A673 (cell line): ENCODE data around the gene C8G. TPM values are rescaled to one million over a fixed set of nuclear protein-coding genes. Genes with fewer than 3 reads are reported as not detected.

Experiments
- BruUV-seq: library from RNA; stranded (reverse); fragments of 400-500 nt; replicated peaks from 2 replicates; lab custom pipeline; 2021; lab: Mats Ljungman, UMichigan
- CTCF ChIA-PET: fragments of 300-600 bp; sonication (Branson Sonifier 250); formaldehyde crosslinking; loops from one replicate; lab custom pipeline; 2022; ENCODE audit warnings: antibody characterized with exemption; lab: Charles Lee
- POLR2A ChIA-PET: fragments of 300-600 bp; sonication (Branson Sonifier 250); formaldehyde crosslinking; loops from one replicate; lab custom pipeline; 2022; ENCODE audit warnings: antibody characterized with exemption; ENCODE audit not compliant: low non-redundant PET; lab: Charles Lee
- DNase-seq: peaks from one replicate; pipeline ENCODE4 v3.0.0-alpha.2; 2015; ENCODE audit warnings: low spot score
- H3K27ac ChIP-seq: fragments of 200-600 bp; sonication (generic); 2 replicates; pipeline ENCODE4 v1.5.1; 2016; ENCODE audit warnings: mixed run types, low read depth, mild to moderate bottlenecking, mixed read lengths, antibody characterized with exemption, low read length; ENCODE audit not compliant: poor library complexity, severe bottlenecking
- H3K27me3 ChIP-seq: fragments of 200-600 bp; sonication (generic); replicated peaks from 2 replicates; pipeline ENCODE4 v1.6.1; 2017; ENCODE audit warnings: mixed run types, low read depth, mild to moderate bottlenecking, mixed read lengths, antibody characterized with exemption, low read length; ENCODE audit not compliant: insufficient read depth, poor library complexity
- H3K36me3 ChIP-seq: fragments of 200-600 bp; sonication (generic); 2 replicates; pipeline ENCODE4 v1.6.1; 2016; ENCODE audit warnings: mixed run types, mild to moderate bottlenecking, mixed read lengths, antibody characterized with exemption, low read length; ENCODE audit not compliant: insufficient read depth, poor library complexity, severe bottlenecking
- H3K4me1 ChIP-seq: fragments of 200-600 bp; sonication (generic); 2 replicates; pipeline ENCODE4 v1.6.1; 2017; ENCODE audit warnings: mixed run types, mild to moderate bottlenecking, mixed read lengths, antibody characterized with exemption, low read length; ENCODE audit not compliant: insufficient read depth, poor library complexity, severe bottlenecking
- H3K4me3 ChIP-seq: fragments of 200-600 bp; sonication (generic); 2 replicates; pipeline ENCODE4 v1.5.1; 2016; ENCODE audit warnings: low read depth, mixed run types, mild to moderate bottlenecking, mixed read lengths, low read length; ENCODE audit not compliant: poor library complexity, severe bottlenecking
- H3K9me3 ChIP-seq: fragments of 200-600 bp; sonication (generic); 2 replicates; pipeline ENCODE4 v1.6.1; 2016; ENCODE audit warnings: mixed run types, low read depth, mild to moderate bottlenecking, mixed read lengths, antibody characterized with exemption, low read length; ENCODE audit not compliant: poor library complexity, severe bottlenecking
- EZH2 ChIP-seq: fragments of 200-600 bp; sonication (generic); IDR thresholded peaks from 2 replicates; pipeline ENCODE4 v1.6.1; 2017; ENCODE audit warnings: borderline replicate concordance, low read depth, mild to moderate bottlenecking, mixed read lengths, antibody characterized with exemption, low read length; ENCODE audit not compliant: poor library complexity, severe bottlenecking
- intact Hi-C: fragments of 100-400 bp; cut with micrococcal nuclease; formaldehyde crosslinking; loops from one replicate; pipeline ENCODE4 v1.10.0; 2022; ENCODE audit not compliant: unreplicated experiment
- total RNA-seq: library from RNA; stranded (reverse); gene quantifications from 2 replicates; pipeline ENCODE4 v1.2.3, GENCODE V29; 2021
- TF ChIP-seq, protein P1 (sequence below): fragments of 300-800, 200-600 bp; sonication (generic); conservative IDR thresholded peaks from 2 replicates; pipeline ENCODE4 v1.5.1; 2017; ENCODE audit warnings: low read depth, mild to moderate bottlenecking, antibody characterized with exemption, low read length, moderate library complexity, mixed read lengths

C8G gene
- total RNA-seq, 1 experiment from 2014 or later: 0.75 TPM

DNA sequence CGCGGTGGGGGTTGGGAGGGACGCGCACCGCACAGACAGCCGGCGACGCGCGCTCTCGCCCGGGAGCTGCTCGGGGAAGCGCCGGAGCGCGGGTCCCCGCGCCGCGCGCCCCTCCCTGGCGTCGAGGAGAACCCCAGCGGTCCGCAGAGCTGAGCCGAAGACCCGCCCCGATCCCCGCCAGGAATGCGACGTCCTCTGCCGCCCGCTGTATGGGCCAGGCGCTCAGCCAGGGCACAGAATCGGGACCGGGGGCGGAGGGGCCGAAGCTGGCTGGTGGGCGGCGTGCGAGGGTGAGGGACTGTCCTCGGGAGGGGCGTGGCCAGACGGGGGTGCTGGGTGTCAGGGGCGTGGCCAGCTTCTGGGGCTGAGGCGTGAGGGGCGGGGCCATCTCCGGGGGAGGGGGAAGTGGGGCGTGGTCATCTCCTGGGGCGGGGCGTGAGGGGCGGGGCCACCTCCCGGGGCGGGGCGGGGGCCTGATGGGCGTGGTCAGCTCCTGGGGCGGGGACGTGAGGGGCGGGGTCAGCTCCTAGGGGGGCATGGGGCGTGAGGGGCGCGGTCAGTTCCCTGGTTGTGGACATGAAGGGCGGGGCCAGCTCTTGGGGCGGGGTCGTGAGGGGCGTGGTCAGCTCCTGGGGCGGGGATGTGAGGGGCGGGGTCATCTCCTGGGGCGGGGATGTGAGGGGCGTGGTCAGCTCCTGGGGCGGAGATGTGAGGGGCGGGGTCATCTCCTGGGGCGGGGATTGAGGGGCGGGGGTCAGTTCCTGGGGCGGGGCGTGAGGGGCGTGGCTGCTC lies 33.2 kb downstream of the C8G start:
- ChIA-PET POLR2A (no interaction called here), CTCF (interaction anchor here (0.5 to 0.7 kb wide), 9 partner anchors 13 to 711 kb away, joined by 3 to 9 read pairs (median 6); partner anchors contain the start of gene NPDC1)
- no peak for TF ChIP-seq EZH2
- TF ChIP-seq, protein P1, sequence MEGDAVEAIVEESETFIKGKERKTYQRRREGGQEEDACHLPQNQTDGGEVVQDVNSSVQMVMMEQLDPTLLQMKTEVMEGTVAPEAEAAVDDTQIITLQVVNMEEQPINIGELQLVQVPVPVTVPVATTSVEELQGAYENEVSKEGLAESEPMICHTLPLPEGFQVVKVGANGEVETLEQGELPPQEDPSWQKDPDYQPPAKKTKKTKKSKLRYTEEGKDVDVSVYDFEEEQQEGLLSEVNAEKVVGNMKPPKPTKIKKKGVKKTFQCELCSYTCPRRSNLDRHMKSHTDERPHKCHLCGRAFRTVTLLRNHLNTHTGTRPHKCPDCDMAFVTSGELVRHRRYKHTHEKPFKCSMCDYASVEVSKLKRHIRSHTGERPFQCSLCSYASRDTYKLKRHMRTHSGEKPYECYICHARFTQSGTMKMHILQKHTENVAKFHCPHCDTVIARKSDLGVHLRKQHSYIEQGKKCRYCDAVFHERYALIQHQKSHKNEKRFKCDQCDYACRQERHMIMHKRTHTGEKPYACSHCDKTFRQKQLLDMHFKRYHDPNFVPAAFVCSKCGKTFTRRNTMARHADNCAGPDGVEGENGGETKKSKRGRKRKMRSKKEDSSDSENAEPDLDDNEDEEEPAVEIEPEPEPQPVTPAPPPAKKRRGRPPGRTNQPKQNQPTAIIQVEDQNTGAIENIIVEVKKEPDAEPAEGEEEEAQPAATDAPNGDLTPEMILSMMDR: no peak
- BruUV-seq: no TSS peak
- H3K4me3 ChIP-seq: peak overlapping the region; percentile 50
- intact Hi-C loops: no loop called here
- H3K9me3 ChIP-seq: no peaks in the 10 kb centered on the region
- DNase-seq: peak; percentile 79
- no peaks in the 10 kb centered on the region for H3K36me3 ChIP-seq
- no peaks in the 10 kb centered on the region for H3K4me1 ChIP-seq
- H3K27me3 ChIP-seq: no peaks in the 10 kb centered on the region
- H3K27ac ChIP-seq: no peak overlapping the region

DNA sequence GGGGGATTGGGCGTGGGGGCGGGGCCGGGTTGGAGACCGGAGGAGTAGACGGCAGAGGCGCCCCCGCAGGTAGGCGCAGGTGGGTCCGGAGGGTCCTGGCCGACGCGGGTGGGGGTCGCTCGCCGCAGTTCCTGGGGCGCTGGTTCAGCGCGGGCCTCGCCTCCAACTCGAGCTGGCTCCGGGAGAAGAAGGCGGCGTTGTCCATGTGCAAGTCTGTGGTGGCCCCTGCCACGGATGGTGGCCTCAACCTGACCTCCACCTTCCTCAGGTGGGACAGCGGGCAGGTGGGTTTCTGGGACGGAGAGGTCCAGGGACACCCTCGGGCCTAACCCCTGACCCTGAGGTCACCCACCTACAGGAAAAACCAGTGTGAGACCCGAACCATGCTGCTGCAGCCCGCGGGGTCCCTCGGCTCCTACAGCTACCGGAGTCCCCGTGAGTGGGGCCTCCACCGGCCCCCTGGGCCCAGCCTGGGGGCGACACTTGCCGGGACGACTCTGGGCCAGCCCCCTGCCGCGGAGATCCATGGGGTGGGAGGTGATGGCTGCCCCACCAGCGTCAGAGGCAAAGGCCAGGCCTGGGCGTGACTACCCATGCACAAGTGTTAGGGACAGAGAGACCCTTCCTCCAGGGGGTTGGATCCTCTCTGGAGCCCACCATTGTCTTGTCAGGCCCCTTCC lies 34.0 kb downstream of the C8G start:
- BruUV-seq: no TSS peak
- Histone ChIP-seq H3K4me1 (no peaks in the 10 kb centered on the region), H3K36me3 (no peaks in the 10 kb centered on the region), H3K27ac (no peak overlapping the region), H3K9me3 (no peaks in the 10 kb centered on the region), H3K4me3 (no peak overlapping the region), H3K27me3 (no peaks in the 10 kb centered on the region)
- DNase-seq: no peak
- CTCF ChIA-PET: interaction anchor here (0.5 to 0.7 kb wide), 5 partner anchors 28 to 712 kb away, joined by 3 to 9 read pairs (median 6); no protein-coding TSS in a partner anchor
- TF ChIP-seq, protein P1: no peak
- no peak for TF ChIP-seq EZH2
- POLR2A ChIA-PET: no interaction called here
- intact Hi-C loops: no loop called here

DNA sequence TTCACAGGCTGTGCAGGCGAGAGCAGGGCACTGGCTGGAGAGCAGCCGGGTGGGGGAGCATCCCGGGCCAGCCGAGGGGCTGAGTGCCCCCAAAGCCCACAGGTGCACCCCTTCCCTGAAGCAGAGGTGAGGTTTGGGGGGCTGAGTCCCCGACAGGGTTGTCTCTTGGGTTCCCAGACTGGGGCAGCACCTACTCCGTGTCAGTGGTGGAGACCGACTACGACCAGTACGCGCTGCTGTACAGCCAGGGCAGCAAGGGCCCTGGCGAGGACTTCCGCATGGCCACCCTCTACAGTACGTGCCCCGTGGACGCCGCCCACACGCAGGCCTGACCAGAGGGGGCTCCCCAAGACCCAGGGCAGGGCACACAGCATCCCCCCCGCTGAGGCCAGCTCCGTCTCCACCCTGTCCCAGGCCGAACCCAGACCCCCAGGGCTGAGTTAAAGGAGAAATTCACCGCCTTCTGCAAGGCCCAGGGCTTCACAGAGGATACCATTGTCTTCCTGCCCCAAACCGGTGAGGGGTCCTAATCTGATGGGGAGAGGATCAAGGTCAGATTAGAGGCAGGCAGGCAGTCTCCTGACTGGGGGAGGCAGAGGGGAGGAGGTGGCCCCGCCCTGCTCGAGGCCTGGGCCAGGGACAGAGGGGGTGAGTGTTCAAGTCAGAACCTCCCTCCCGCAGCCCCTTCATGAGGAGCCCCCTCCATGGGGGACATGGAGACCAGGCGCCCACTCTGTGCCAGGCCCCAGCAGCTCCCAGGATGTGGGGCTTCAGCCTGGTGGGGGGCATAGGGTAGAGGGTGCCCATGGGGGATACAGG lies 34.9 kb downstream of the C8G start:
- Histone ChIP-seq H3K4me1 (no peaks in the 10 kb centered on the region), H3K27ac (no peak overlapping the region), H3K9me3 (no peaks in the 10 kb centered on the region), H3K36me3 (no peaks in the 10 kb centered on the region), H3K4me3 (no peak overlapping the region), H3K27me3 (no peaks in the 10 kb centered on the region)
- no peak for DNase-seq
- intact Hi-C loops: no loop called here
- BruUV-seq: no TSS peak
- POLR2A ChIA-PET: no interaction called here
- TF ChIP-seq, protein P1: no peak
- TF ChIP-seq EZH2: no peak
- CTCF ChIA-PET: no interaction called here
